LNCAP (cell line): ENCODE results near the gene FREM3.

Experiments used
- CTCF ChIP-seq: fragments of 450-650 bp; IDR thresholded peaks from 2 replicates; pipeline ENCODE4 v1.5.1; 2017; ENCODE audit warnings: mild to moderate bottlenecking

Gene FREM3

GRCh38 chr4:143699331-143700045 is 987 bp downstream of the FREM3 start:
- TF ChIP-seq CTCF, result no peak

GRCh38 chr4:143693856-143694255 is 6.6 kb downstream of the FREM3 start:
- no peak for TF ChIP-seq CTCF

GRCh38 chr4:143692241-143692640 is 8.2 kb downstream of the FREM3 start:
- no peak for TF ChIP-seq CTCF

GRCh38 chr4:143679434-143679833 is 21.0 kb downstream of the FREM3 start:
- no peak for TF ChIP-seq CTCF

GRCh38 chr4:143668930-143669552 is 31.4 kb downstream of the FREM3 start:
- TF ChIP-seq CTCF, result no peak

GRCh38 chr4:143667461-143667860 is 33.0 kb downstream of the FREM3 start:
- TF ChIP-seq CTCF, result no peak

GRCh38 chr4:143658336-143658735 is 42.1 kb downstream of the FREM3 start:
- no peak for TF ChIP-seq CTCF
